Astrocyte (in vitro differentiated cells and primary cell): ENCODE data around the gene H2BK1. TPM values are rescaled to one million over a fixed set of nuclear protein-coding genes. Genes with fewer than 3 reads are reported as not detected.

Experiments used
- DNase-seq: peaks from one replicate; pipeline ENCODE4 v3.0.0-alpha.2; 2010; ENCODE audit warnings: low read depth
- FAIRE-seq: peaks from 2 replicates; lab custom pipeline; 2011; peaks lifted over from hg19 to GRCh38; lab: Jason Lieb, UNC
- H2AFZ ChIP-seq: 2 replicates; pipeline ENCODE4 v1.6.0; 2012; ENCODE audit warnings: low read depth, low read length, inconsistent platforms
- H3K27ac ChIP-seq: 2 replicates; pipeline ENCODE4 v1.5.1; 2011; ENCODE audit warnings: low read depth, low read length, inconsistent platforms
- H3K27me3 ChIP-seq: 2 replicates; pipeline ENCODE4 v1.6.0; 2011; ENCODE audit warnings: low read length, inconsistent platforms; ENCODE audit not compliant: insufficient read depth
- H3K36me3 ChIP-seq: 2 replicates; pipeline ENCODE4 v1.5.1; 2011; ENCODE audit warnings: low read length, inconsistent platforms; ENCODE audit not compliant: insufficient read depth
- H3K4me1 ChIP-seq: 2 replicates; pipeline ENCODE4 v1.5.1; 2011; ENCODE audit warnings: low read length, inconsistent platforms; ENCODE audit not compliant: insufficient read depth
- H3K4me2 ChIP-seq: 2 replicates; pipeline ENCODE4 v1.6.0; 2012; ENCODE audit warnings: low read length, inconsistent platforms
- H3K4me3 ChIP-seq: 2 replicates; pipeline ENCODE4 v1.5.1; 2011; ENCODE audit warnings: low read depth, mild to moderate bottlenecking, low read length, inconsistent platforms; ENCODE audit not compliant: insufficient read depth
- H3K79me2 ChIP-seq: 2 replicates; pipeline ENCODE4 v1.6.0; 2012; ENCODE audit warnings: mild to moderate bottlenecking, low read length, inconsistent platforms; ENCODE audit not compliant: insufficient read depth
- H3K9ac ChIP-seq: 2 replicates; pipeline ENCODE4 v1.6.0; 2012; ENCODE audit warnings: mild to moderate bottlenecking, low read length, inconsistent platforms
- H3K9me3 ChIP-seq: 2 replicates; pipeline ENCODE4 v1.5.1; 2012; ENCODE audit warnings: low read depth, mild to moderate bottlenecking, low read length, inconsistent platforms; ENCODE audit not compliant: insufficient read depth
- H4K20me1 ChIP-seq: 2 replicates; pipeline ENCODE4 v1.6.0; 2012; ENCODE audit warnings: low read length, inconsistent platforms; ENCODE audit not compliant: insufficient read depth
- H3K27ac Mint-ChIP-seq: one replicate; pipeline ENCODE4 v1.8.0; 2021; ENCODE audit warnings: mild to moderate bottlenecking, mixed read lengths; ENCODE audit not compliant: unreplicated experiment
- H3K27me3 Mint-ChIP-seq: one replicate; pipeline ENCODE4 v1.8.0; 2021; ENCODE audit warnings: low read depth, mixed read lengths; ENCODE audit not compliant: unreplicated experiment
- H3K36me3 Mint-ChIP-seq: one replicate; pipeline ENCODE4 v1.8.0; 2021; ENCODE audit warnings: low read depth, mixed read lengths; ENCODE audit not compliant: unreplicated experiment
- H3K4me1 Mint-ChIP-seq: one replicate; pipeline ENCODE4 v1.8.0; 2021; ENCODE audit warnings: low read depth, mixed read lengths; ENCODE audit not compliant: unreplicated experiment
- H3K4me3 Mint-ChIP-seq: one replicate; pipeline ENCODE4 v1.8.0; 2021; ENCODE audit warnings: mild to moderate bottlenecking, moderate library complexity, mixed read lengths; ENCODE audit not compliant: unreplicated experiment
- H3K9me3 Mint-ChIP-seq: one replicate; pipeline ENCODE4 v1.8.0; 2021; ENCODE audit warnings: mild to moderate bottlenecking, mixed read lengths; ENCODE audit not compliant: unreplicated experiment
- CTCF ChIP-seq: IDR thresholded peaks from 2 replicates; pipeline ENCODE4 v1.5.1; 2011; ENCODE audit warnings: low read depth, mild to moderate bottlenecking, inconsistent platforms, low read length, moderate library complexity; ENCODE audit not compliant: insufficient read depth
- EZH2 ChIP-seq: IDR thresholded peaks from 2 replicates; pipeline ENCODE4 v1.6.1; 2012; ENCODE audit warnings: mild to moderate bottlenecking, low read length, inconsistent platforms; ENCODE audit not compliant: insufficient read depth
- total RNA-seq: library from RNA; stranded (reverse); gene quantifications from 2 replicates; pipeline ENCODE4 v1.2.1, GENCODE V29; 2021

Gene H2BK1
- total RNA-seq, 1 donor from 2014 or later: not detected

DNA sequence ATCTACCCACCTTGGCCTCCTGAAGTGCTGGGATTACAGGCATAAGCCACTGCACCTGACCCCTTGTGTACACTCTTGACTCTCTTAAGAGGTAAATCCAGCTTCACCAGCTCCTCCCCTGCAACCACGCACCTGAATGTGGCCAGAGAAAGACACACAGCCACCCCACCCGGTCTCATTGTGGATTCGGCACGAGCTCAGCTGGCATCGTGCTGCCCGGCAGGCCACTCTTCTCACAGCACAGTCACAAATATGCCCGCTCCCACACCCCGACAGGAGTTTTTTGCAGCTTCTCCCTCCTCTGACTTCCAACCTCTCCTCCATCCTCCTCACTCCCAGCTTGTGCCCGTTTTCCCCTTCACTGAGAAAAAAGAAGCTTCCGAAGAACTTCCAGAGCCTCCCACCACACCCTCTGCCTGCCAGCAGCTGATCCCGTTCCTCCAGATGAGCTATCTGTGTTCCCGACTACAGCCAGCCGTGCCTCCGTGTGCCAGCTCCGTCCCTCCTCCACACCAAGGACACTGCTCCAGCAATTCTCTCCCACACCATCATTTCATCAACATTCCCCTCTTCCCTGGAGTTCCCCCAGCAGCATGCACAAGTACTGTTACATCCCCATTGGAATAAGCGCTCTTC is 46.2 kb upstream of the H2BK1 start:
- Mint-ChIP-seq H3K4me1 (peaks cover 7% of the 10 kb centered on the region), H3K4me3 (no peak overlapping the region), H3K27ac (no peak overlapping the region), H3K36me3 (peaks cover 9% of the 10 kb centered on the region), H3K9me3 (no peaks in the 10 kb centered on the region), H3K27me3 (peaks cover 61% of the 10 kb centered on the region)
- no peak overlapping the region for H3K4me3 ChIP-seq
- no peak overlapping the region for H3K27ac ChIP-seq
- DNase-seq (no peak), FAIRE-seq (no peak)
- no peaks in the 10 kb centered on the region for H4K20me1 ChIP-seq
- H2AFZ ChIP-seq: no peak overlapping the region
- H3K27me3 ChIP-seq: peaks cover 11% of the 10 kb centered on the region
- no peaks in the 10 kb centered on the region for H3K79me2 ChIP-seq
- H3K9ac ChIP-seq: no peak overlapping the region
- H3K36me3 ChIP-seq: no peaks in the 10 kb centered on the region
- no peaks in the 10 kb centered on the region for H3K9me3 ChIP-seq
- no peak overlapping the region for H3K4me2 ChIP-seq
- H3K4me1 ChIP-seq: peaks cover 9% of the 10 kb centered on the region
- no peak for TF ChIP-seq EZH2
- TF ChIP-seq CTCF: no peak

GRCh38 chr7:151255390-151255789 is 45.1 kb upstream of the H2BK1 start:
- Mint-ChIP-seq H3K4me3 (no peak overlapping the region), H3K4me1 (peaks cover 13% of the 10 kb centered on the region), H3K27ac (no peak overlapping the region), H3K9me3 (no peaks in the 10 kb centered on the region), H3K27me3 (peaks cover 50% of the 10 kb centered on the region), H3K36me3 (peaks cover 9% of the 10 kb centered on the region)
- no peaks in the 10 kb centered on the region for H3K36me3 ChIP-seq
- no peak overlapping the region for H3K27ac ChIP-seq
- H3K27me3 ChIP-seq: peaks cover 7% of the 10 kb centered on the region
- no peak overlapping the region for H3K9ac ChIP-seq
- no peaks in the 10 kb centered on the region for H4K20me1 ChIP-seq
- FAIRE-seq (no peak), DNase-seq (no peak)
- TF ChIP-seq CTCF: no peak
- no peak for TF ChIP-seq EZH2
- no peaks in the 10 kb centered on the region for H3K9me3 ChIP-seq
- H3K4me3 ChIP-seq: no peak overlapping the region
- H3K79me2 ChIP-seq: no peaks in the 10 kb centered on the region
- no peak overlapping the region for H3K4me2 ChIP-seq
- H3K4me1 ChIP-seq: peaks cover 15% of the 10 kb centered on the region
- no peak overlapping the region for H2AFZ ChIP-seq

DNA sequence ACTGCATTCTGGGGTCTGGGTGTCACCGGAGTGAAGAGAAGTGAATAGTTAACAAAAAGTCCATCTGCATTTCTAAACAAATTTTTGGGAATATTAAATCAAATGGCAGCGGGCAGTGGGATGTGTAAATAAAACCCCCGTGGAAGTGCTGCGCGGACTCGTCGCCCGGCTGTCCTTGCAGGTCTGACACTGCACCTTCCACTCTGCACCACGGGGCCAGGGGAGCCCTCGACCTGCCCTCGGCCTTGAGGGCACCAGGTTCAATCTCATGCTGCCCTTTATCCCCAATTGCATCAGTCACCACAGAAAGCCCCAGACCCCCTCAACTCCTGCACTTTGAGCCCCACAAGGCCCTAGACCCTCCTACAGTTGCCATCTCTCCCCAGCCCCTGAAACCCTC is 44.6 kb upstream of the H2BK1 start:
- H3K4me1 Mint-ChIP-seq: peaks cover 18% of the 10 kb centered on the region
- no peaks in the 10 kb centered on the region for H3K9me3 Mint-ChIP-seq
- H3K4me3 Mint-ChIP-seq: no peak overlapping the region
- no peak overlapping the region for H3K9ac ChIP-seq
- H3K4me1 ChIP-seq: peaks cover 20% of the 10 kb centered on the region
- no peaks in the 10 kb centered on the region for H3K36me3 ChIP-seq
- H2AFZ ChIP-seq: no peak overlapping the region
- H3K27me3 Mint-ChIP-seq: peaks cover 44% of the 10 kb centered on the region
- no peaks in the 10 kb centered on the region for H3K9me3 ChIP-seq
- no peak overlapping the region for H3K4me3 ChIP-seq
- no peak overlapping the region for H3K27ac Mint-ChIP-seq
- peaks cover 9% of the 10 kb centered on the region for H3K36me3 Mint-ChIP-seq
- TF ChIP-seq EZH2 (no peak), CTCF (no peak)
- no peak for FAIRE-seq
- H4K20me1 ChIP-seq: no peaks in the 10 kb centered on the region
- H3K27ac ChIP-seq: no peak overlapping the region
- H3K4me2 ChIP-seq: no peak overlapping the region
- H3K27me3 ChIP-seq: peaks cover 1% of the 10 kb centered on the region
- DNase-seq: no peak
- H3K79me2 ChIP-seq: no peaks in the 10 kb centered on the region
